HG02759 (cell line): ENCODE data around the gene XPO6.

ENCODE experiments used
- ATAC-seq: cut with Tn5 transposase; IDR thresholded peaks from one replicate; pipeline ENCODE4 v1.9.1; 2021; ENCODE audit warnings: mild to moderate bottlenecking, moderate library complexity; ENCODE audit not compliant: unreplicated experiment

XPO6 gene

DNA sequence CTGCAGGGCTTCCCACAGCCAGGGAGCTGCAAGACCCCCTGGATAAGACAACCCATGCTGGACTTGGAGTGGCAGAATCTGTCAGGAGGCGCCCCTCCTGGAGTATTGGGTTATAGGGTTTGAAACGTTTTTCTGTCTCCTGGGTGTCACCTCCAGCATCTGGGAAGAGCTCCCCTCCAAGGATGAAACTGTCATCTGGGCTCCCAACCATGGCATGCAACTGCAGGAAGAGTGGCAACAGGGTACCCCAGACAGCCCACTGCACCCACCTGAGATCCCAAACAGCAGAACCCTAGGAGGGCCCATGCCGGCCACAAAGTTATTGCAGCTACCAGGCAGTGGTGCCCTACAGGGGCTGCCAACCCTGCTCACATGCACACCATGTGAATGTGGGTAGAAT lies 147.6 kb downstream of the XPO6 start:
- no peak for ATAC-seq

DNA sequence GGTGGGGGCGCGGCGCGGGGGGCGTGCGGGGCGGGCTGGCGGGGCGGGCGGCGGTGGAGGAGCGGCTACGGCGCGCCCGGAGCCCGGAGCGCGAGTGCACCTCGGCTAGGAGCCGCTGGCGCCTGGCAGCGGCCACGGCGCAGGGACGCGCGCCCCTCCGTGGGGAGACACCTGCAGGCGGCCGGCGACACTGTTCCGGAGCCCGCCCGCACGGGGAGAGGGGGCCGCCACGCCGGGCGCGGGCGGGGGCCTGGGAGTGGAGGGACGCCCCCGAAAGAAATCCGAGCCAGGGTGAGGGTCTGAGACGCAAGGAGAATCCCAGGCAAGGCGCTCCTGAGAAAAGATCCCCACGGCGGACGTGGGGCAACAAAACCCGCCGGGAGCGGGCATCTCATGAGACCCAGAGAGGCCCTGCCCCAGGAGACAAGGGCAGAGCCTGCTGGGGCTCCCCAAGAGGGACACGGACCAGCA lies 148.1 kb downstream of the XPO6 start, which contains the start of gene GSG1L:
TSS of gene GSG1L (minus strand) at position 124 of the 471 bp plus-strand sequence. CDS start 290 bp downstream, outside the sequence.
- ATAC-seq = no peak

DNA sequence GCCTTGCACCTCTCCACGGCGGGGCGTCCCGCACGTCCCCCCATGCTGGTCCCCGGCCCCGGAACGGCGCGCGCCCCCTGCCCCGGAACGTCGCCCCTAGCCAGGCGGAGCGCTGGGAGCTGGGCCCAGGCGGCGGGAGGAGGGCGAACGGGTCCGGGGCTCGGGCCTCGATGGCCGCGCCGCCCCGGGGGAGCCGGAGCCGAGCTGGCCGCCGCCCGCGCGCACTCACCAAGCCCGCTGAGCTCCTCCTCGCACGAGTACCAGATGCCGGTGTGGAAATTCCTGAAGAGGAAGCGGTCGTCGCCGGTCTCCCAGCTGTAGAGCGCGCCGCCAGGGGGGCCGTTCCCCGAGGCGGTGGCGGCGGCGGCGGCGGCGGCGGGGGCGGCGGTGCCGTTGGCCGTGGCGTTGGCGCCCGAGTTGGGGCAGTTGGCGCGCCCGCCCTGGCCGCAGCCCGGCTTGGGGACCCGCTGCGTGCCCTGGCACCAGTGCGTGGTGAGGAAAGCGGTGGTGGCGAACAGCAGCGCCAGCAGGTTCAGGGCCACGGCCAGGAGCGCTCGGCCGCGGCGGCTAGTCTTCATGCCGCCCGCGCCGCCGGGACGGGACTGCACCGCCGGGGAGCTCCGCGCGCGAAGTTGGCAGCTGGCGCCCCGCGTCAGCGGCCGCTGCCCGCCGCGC lies 148.8 kb downstream of the XPO6 start:
- ATAC-seq = no peak

DNA sequence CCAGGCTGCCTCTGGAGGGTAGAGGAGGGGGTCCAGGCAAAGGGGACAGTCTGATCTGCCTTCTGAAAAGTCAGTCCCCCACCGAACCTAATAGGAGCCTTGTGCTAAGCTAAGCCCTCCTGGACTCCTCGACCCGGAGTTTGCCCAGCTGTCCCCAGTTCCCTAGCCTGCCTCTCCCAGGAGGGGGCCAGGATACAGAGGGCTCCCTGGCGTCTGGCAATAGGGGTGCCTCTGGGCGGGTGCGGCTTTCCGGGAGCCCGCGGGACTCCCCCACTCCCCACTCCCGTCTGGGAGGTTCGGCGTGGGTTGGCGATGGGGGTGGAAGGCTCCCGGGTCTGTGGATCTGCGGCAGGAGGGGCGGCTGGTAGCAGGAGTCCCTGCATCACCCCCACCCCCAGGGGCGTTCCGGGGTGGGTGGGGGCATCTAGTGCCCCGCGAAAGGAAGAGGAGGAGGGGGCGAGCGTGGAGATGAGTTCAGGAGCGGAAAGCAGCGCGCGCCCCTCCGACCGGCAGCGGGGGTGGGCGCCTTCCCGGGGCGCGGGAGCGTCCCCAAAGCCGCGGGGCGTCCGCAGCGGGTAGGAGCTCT lies 149.4 kb downstream of the XPO6 start:
- ATAC-seq = no peak

DNA sequence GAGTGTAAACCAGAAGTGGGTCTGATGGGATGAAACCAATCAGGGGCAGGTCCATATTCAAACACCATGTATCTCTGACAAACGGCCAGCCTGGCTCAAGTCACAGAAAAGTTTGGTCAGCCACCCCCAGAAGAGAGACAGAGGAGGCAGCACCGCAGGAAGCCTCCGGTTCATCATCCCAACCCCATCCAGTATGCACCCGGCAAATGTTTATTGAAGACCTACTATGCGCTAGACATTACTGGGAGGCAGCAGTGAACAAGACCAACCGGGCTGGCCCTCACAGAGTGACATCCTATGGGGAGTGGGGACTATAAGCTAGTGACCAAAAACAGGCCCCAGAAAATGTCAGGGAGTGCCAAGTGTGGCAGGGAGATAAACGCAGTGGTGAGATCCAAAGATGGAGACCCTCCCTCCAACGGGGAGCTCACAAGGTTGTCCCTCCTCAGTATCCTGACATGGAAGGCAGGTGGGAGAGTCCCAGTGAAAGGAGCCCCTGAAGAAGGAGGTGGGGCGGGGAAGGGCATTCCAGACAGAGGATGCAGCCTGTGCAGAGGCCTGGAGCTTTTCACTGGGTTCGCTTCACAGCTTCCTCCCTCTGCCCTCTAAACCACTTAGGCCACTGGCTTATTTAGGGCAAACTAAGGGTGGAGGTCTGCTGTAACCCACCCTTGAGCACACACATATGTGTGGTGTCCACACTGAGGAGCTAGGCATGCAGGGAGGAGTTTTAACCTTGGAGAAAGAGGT lies 150.2 kb downstream of the XPO6 start:
- ATAC-seq = no peak

DNA sequence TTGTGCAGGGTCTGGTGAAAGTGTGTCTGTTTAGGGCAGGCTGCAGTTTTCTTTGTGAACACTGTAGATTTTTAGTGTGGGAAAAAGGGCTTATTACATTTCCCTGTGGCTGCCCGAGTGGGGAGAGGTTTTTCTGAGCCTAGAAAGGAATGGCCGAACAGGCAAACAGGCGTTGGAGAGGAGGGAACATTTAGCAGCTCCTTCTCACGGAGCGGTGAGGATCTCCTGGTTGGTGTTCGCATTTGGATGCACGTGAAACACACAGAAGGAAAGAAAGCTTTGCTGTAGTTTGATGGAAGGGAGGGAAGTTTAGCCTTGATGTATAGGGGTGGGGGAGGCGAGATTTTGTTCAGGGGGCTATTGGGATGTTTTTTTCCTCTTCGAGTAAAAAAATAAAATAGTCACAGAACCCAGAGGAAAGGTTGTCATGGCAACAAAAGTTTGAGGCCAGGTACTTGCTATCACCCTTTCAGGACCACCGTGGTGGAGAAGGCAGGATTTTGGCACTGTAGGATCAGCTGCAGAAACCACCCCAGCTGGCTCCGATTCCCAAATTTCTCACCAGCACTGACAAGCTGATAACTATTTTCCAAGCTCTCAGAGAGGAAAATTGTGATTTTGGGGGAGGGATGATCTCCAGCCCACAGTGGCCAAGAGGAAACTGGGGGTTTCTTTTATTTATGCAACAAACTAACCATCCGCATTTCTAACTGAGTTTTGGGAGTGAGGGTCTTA lies 151.8 kb downstream of the XPO6 start:
- no peak for ATAC-seq

DNA sequence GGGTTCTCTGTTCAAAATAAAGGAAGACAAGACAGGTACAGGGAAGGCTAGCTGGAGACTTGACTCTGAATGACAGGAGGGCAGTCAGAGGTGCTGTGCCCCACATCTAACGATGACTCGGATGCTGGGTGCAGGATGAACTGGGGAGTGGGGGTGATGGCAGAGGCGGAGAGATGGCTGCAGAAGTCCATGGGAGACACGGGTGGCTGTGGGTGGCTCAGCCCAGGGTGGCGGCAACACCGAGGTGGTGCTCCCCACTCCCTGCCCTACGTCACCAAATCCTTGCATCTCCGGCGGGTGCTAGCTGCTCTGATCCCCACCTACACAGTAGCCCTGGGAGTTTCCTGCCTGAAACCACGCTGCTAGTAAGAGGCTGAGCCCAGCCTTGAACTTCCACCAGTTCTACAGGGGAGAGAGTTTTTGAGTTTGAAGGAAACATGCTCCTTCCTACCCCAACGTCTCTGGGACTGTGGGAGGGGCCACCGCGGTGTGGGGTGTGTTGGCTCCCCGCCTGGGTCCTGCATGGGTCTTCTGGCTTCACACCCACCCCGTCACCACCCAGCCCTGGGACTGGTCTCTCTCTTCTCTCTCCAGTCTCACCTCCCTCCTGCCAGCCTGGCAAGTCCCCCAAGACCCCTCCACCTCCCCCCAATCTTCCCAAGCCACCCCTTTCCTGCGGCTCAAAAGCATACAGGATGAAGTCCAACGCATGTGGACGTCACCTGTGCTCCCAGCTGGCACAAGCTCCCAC lies 152.8 kb downstream of the XPO6 start:
- no peak for ATAC-seq

DNA sequence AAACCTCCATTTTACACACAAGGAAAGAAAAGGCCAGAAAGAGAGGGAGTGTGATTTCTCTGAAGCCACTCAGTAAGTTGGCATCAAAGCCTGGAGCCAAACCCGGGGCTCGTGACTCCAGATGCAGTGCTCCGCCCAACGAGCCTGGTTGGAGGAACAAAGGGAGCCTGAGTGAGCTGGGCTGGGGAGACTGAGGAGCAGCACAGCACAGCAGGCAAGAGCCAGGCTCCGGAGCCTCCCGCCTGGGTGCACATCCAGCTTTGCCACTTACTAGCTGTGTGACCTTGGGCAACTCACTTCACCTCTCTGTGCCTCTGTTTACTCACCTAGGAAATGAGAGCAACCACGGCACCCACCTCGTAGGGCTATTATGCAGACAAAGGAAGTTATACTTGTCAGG lies 153.8 kb downstream of the XPO6 start:
- ATAC-seq = no peak

DNA sequence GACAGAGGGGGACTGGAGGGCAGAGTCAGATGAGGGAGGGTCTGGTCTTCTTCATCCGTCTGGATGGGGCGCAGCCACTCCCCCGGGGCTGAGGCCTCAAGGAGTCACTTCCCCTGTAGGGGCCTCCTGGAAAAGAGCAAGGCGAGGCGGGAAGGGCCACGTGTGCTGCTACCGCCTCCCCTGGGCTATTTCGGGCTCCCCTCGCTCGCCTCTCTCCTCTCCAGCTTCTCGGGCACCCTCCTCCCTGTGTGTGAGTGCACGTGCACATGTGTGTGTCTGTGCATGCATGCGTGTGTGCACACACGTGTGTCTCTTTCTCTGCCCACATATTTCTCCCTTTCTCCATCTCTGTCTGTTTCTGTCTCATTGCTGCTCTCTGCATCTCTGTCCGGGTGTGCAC lies 158.3 kb downstream of the XPO6 start:
- ATAC-seq = no peak

DNA sequence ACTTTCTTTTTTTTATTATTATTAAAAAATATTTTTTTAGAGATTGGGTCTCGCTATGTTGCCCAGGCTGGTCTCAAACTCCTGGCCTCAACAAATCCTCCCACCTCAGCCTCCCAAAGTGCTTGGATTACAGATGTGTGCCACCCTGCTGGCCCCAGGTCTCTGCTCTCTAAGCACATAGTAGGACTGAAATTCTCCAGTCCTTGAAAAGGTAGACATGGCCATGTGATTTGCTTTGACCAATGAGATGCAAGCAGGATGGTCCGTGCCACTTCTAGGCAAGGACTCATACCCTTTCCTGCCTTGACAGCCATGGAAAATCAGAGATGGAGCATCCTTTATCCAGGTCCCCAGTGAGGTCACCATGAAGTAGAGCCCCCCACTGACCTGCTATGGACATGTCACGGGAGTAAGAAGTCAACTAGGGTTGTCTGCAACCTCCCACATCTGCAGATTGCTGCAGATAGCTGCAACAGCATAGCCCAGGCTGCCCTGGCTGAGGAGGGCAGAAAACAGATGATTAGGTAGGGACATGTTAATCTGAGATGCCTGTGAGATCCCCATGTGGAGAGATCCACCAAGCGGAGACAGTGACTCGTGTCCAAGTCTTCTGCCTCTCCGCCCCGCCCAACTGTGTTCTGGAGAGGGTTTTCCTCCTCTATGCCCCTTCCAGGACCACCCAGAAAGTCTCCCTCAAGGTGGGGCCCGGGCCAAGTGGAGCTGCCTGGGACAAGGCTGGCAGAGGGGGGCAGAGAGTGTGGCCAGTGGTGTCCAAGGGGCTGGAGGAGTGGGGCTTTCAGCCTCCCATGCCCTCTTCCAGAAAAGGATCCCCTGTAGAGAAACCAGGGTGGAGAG lies 159.3 kb downstream of the XPO6 start:
- no peak for ATAC-seq

DNA sequence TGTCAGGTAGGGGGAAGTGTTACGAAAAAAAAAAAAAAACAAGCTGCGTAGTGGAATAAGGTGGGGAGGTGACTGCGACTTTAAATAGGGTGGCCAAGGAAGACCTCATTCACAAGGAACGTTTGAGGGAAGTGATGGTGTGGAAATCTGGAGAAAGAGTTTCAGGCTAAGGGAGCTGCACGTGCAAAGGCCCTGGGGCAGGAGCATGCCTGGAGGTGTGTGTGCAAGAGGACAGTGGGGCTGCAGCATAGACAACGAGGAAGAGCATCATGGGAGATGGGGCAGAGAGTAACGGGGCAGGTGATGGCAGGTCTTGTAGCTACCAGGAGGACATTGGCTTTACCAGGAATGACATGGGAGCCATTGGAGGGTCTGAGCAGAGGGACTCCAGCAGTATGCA lies 160.3 kb downstream of the XPO6 start:
- no peak for ATAC-seq
